Right renal cortex interstitium (tissue), 3 donors: Measurements from ENCODE around the gene PFDN2. TPM values are rescaled to one million over a fixed set of nuclear protein-coding genes. Genes with fewer than 3 reads are reported as not detected.
"Not testable (repeated sequence)": the region's sequence is repeated elsewhere in the genome, so short reads cannot be mapped to it uniquely, and the experiment has no call there.

Experiments used
- DNase-seq, 3 donors: peaks; one replicate each; pipeline ENCODE4 v3.0.0-alpha.2; 2013; ENCODE audit warnings: low read depth in 3 of 3, low spot score in 2 of 3
- polyA plus RNA-seq, 3 donors: library from polyadenylated mRNA; unstranded; fragments of 120-200 nt; gene quantifications; one replicate each; pipeline ENCODE4 v1.2.1, GENCODE V29; 2013; ENCODE audit not compliant: insufficient read length in 3 of 3

The PFDN2 gene
- polyA plus RNA-seq, 3 donors: 79.7 to 87.7 (median 84.3) TPM

- no peak for DNase-seq
These were observed 23.0 kb upstream of the PFDN2 start for GRCh38 chr1:161140755-161141400.

GRCh38 chr1:161139766-161140165 is 21.9 kb upstream of the PFDN2 start:
- no peak for DNase-seq

GRCh38 chr1:161138431-161138830 is 20.6 kb upstream of the PFDN2 start:
- DNase-seq: no peak

GRCh38 chr1:161137881-161138280 is 20.0 kb upstream of the PFDN2 start:
- no peak for DNase-seq

- DNase-seq: no peak
These were observed 15.4 kb upstream of the PFDN2 start for GRCh38 chr1:161133220-161133740.

- peak; percentile 78 to 90 (median 83) for DNase-seq
These were observed 14.8 kb upstream of the PFDN2 start, which contains the start of gene DEDD for GRCh38 chr1:161132410-161133219. Gene DEDD, minus strand, starts transcription at chr1:161132667. Its CDS starts 8,205 bp downstream, at chr1:161124462.

- no peak for DNase-seq
These were observed 13.9 kb upstream of the PFDN2 start for GRCh38 chr1:161131523-161132409.

GRCh38 chr1:161130266-161130665 is 12.4 kb upstream of the PFDN2 start:
- no peak for DNase-seq

GRCh38 chr1:161128591-161129420 is 11.0 kb upstream of the PFDN2 start:
- no peak for DNase-seq

GRCh38 chr1:161127649-161128048 is 9.8 kb upstream of the PFDN2 start:
- no peak for DNase-seq

- no peak for DNase-seq
These were observed 5.1 kb upstream of the PFDN2 start for GRCh38 chr1:161122967-161123366.

- no peak for DNase-seq
These were observed 4.0 kb upstream of the PFDN2 start for GRCh38 chr1:161121834-161122233.

- DNase-seq: no peak
These were observed 3.3 kb upstream of the PFDN2 start for GRCh38 chr1:161121042-161121650.

- no peak for DNase-seq
These were observed 1.5 kb upstream of the PFDN2 start for GRCh38 chr1:161119092-161119903.

- DNase-seq: not testable (repeated sequence)
These were observed 1.9 kb downstream of the PFDN2 start for GRCh38 chr1:161115961-161116360.

- DNase-seq: no peak
These were observed 2.6 kb downstream of the PFDN2 start for GRCh38 chr1:161115132-161115711.

- no peak for DNase-seq
These were observed 3.3 kb downstream of the PFDN2 start for GRCh38 chr1:161114556-161114955.

- DNase-seq: no peak
These were observed 3.9 kb downstream of the PFDN2 start for GRCh38 chr1:161113915-161114314.
